ENCODE results near the gene PSAPL1.

PSAPL1 gene

GRCh38 chr4:7463566-7464258, 29.0 kb upstream of the PSAPL1 start:
- Histone ChIP-seq H3K27me3 (replicated peaks) (no peaks in the 10 kb centered on the region), H3K27ac (no peak overlapping the region), H3K36me3 (replicated peaks) (no peaks in the 10 kb centered on the region), H3K4me3 (ENCODE audit: low read depth, low read length) (no peak overlapping the region)
- no peak for TF ChIP-seq CTCF (IDR thresholded peaks at IDR 0.05; ENCODE audit: low read depth, low read length, missing control alignments)
- no peak for DNase-seq
- in situ Hi-C loops (cut with HindIII; ENCODE audit: low pct_ligation_motif_present, low sequenced_read_pairs) = no loop called here

- H3K36me3 ChIP-seq (replicated peaks) = no peaks in the 10 kb centered on the region
- DNase-seq = no peak
- H3K27me3 ChIP-seq (replicated peaks) = no peaks in the 10 kb centered on the region
- no peak for TF ChIP-seq CTCF (IDR thresholded peaks at IDR 0.05; ENCODE audit: low read depth, low read length, missing control alignments)
- H3K4me3 ChIP-seq (ENCODE audit: low read depth, low read length) = no peak overlapping the region
- no peak overlapping the region for H3K27ac ChIP-seq
- in situ Hi-C loops (cut with HindIII; ENCODE audit: low pct_ligation_motif_present, low sequenced_read_pairs) = no loop called here
Observed at GRCh38 chr4:7462509-7462971, 27.8 kb upstream of the PSAPL1 start.

- Histone ChIP-seq H3K27me3 (replicated peaks) (no peaks in the 10 kb centered on the region), H3K36me3 (replicated peaks) (no peaks in the 10 kb centered on the region), H3K27ac (no peak overlapping the region), H3K4me3 (ENCODE audit: low read depth, low read length) (no peak overlapping the region)
- no peak for DNase-seq
- in situ Hi-C loops (cut with HindIII; ENCODE audit: low pct_ligation_motif_present, low sequenced_read_pairs) = no loop called here
- TF ChIP-seq CTCF (IDR thresholded peaks at IDR 0.05; ENCODE audit: low read depth, low read length, missing control alignments) = peak; percentile 35
Observed at GRCh38 chr4:7461230-7461629, 26.5 kb upstream of the PSAPL1 start.

GRCh38 chr4:7460566-7460965, 25.8 kb upstream of the PSAPL1 start:
- no peaks in the 10 kb centered on the region for H3K36me3 ChIP-seq (replicated peaks)
- no peak overlapping the region for H3K27ac ChIP-seq
- in situ Hi-C loops (cut with HindIII; ENCODE audit: low pct_ligation_motif_present, low sequenced_read_pairs) = no loop called here
- H3K27me3 ChIP-seq (replicated peaks) = no peaks in the 10 kb centered on the region
- no peak for TF ChIP-seq CTCF (IDR thresholded peaks at IDR 0.05; ENCODE audit: low read depth, low read length, missing control alignments)
- DNase-seq = peak; percentile 5
- no peak overlapping the region for H3K4me3 ChIP-seq (ENCODE audit: low read depth, low read length)

- H3K27ac ChIP-seq = no peak overlapping the region
- in situ Hi-C loops (cut with HindIII; ENCODE audit: low pct_ligation_motif_present, low sequenced_read_pairs) = no loop called here
- H3K36me3 ChIP-seq (replicated peaks) = no peaks in the 10 kb centered on the region
- DNase-seq = no peak
- no peaks in the 10 kb centered on the region for H3K27me3 ChIP-seq (replicated peaks)
- H3K4me3 ChIP-seq (ENCODE audit: low read depth, low read length) = no peak overlapping the region
- no peak for TF ChIP-seq CTCF (IDR thresholded peaks at IDR 0.05; ENCODE audit: low read depth, low read length, missing control alignments)
Observed at GRCh38 chr4:7459471-7459870, 24.7 kb upstream of the PSAPL1 start.

- in situ Hi-C loops (cut with HindIII; ENCODE audit: low pct_ligation_motif_present, low sequenced_read_pairs) = no loop called here
- H3K27me3 ChIP-seq (replicated peaks) = no peaks in the 10 kb centered on the region
- no peak for TF ChIP-seq CTCF (IDR thresholded peaks at IDR 0.05; ENCODE audit: low read depth, low read length, missing control alignments)
- no peaks in the 10 kb centered on the region for H3K36me3 ChIP-seq (replicated peaks)
- H3K4me3 ChIP-seq (ENCODE audit: low read depth, low read length) = no peak overlapping the region
- DNase-seq = no peak
- no peak overlapping the region for H3K27ac ChIP-seq
Observed at GRCh38 chr4:7458477-7458876, 23.7 kb upstream of the PSAPL1 start.
